NCI-H526 treated with DMSO at 0.1 percent for 48 hours (cell line): ENCODE measurements around the gene NRAS.
"Not testable (repeated sequence)": the region's sequence is repeated elsewhere in the genome, so short reads cannot be mapped to it uniquely, and the experiment has no call there.

Source experiments
- DNase-seq: peaks from one replicate; lab custom pipeline; 2025; lab: John Stamatoyannopoulos, UW

Gene NRAS

GRCh38 chr1:114716304-114717170, at the start of gene NRAS:
TSS of gene NRAS (minus strand) at chr1:114716771. CDS start at chr1:114716160, 611 bp downstream.
- peak; percentile 65 for DNase-seq

- DNase-seq, result no peak
Measured at GRCh38 chr1:114764689-114765088, 48.1 kb upstream of the NRAS start.

- no peak for DNase-seq
Measured at GRCh38 chr1:114758256-114758832, 41.8 kb upstream of the NRAS start.

GRCh38 chr1:114757455-114758255, 41.1 kb upstream of the NRAS start, which contains the start of gene CSDE1:
TSS of gene CSDE1 (minus strand) at chr1:114757984. CDS start at chr1:114739890, 18,094 bp downstream.
- peak; percentile 95 for DNase-seq

GRCh38 chr1:114756949-114757454, 40.4 kb upstream of the NRAS start:
- DNase-seq, result peak; percentile 25

GRCh38 chr1:114756009-114756892, 39.7 kb upstream of the NRAS start:
- DNase-seq, result no peak

GRCh38 chr1:114755006-114755931, 38.7 kb upstream of the NRAS start:
- DNase-seq, result no peak

- not testable (repeated sequence) for DNase-seq
Measured at GRCh38 chr1:114753702-114754101, 37.1 kb upstream of the NRAS start.

- DNase-seq, result no peak
Measured at GRCh38 chr1:114753143-114753542, 36.6 kb upstream of the NRAS start.

- DNase-seq, result no peak
Measured at GRCh38 chr1:114750780-114751179, 34.2 kb upstream of the NRAS start.

GRCh38 chr1:114749835-114750234, 33.3 kb upstream of the NRAS start:
- no peak for DNase-seq

GRCh38 chr1:114746450-114747121, 30.0 kb upstream of the NRAS start:
- DNase-seq, result no peak

GRCh38 chr1:114745291-114745690, 28.7 kb upstream of the NRAS start:
- no peak for DNase-seq

GRCh38 chr1:114741963-114742746, 25.6 kb upstream of the NRAS start:
- no peak for DNase-seq

- DNase-seq, result no peak
Measured at GRCh38 chr1:114740331-114740730, 23.8 kb upstream of the NRAS start.

- peak; percentile 5 for DNase-seq
Measured at GRCh38 chr1:114737314-114737849, 20.8 kb upstream of the NRAS start.

- DNase-seq, result no peak
Measured at GRCh38 chr1:114735479-114735878, 18.9 kb upstream of the NRAS start.

- no peak for DNase-seq
Measured at GRCh38 chr1:114729782-114730181, 13.2 kb upstream of the NRAS start.
